HCT116 (cell line): ENCODE data around the gene ADM2.

Experiments
- EZH2 ChIP-seq: fragments of 200-600 bp; sonication (generic); IDR thresholded peaks from 2 replicates; pipeline ENCODE4 v1.6.1; 2017; ENCODE audit warnings: antibody characterized with exemption, mixed run types
- POLR2A ChIP-seq: IDR thresholded peaks from 2 replicates; pipeline ENCODE4 v1.7.0; 2011; ENCODE audit warnings: borderline replicate concordance; ENCODE audit not compliant: insufficient read depth, insufficient read length; ENCODE audit errors: extremely low read depth
- POLR2AphosphoS5 ChIP-seq: IDR thresholded peaks from 2 replicates; pipeline ENCODE4 v1.6.1; 2011; ENCODE audit warnings: mild to moderate bottlenecking, low read depth, low read length, moderate library complexity
- RAD21 ChIP-seq: IDR thresholded peaks from 2 replicates; pipeline ENCODE4 v1.6.1; 2012; ENCODE audit warnings: low read depth, mild to moderate bottlenecking
- SIN3A ChIP-seq: IDR thresholded peaks from 2 replicates; pipeline ENCODE4 v1.6.1; 2012; ENCODE audit warnings: low read depth
- TCF7L2 ChIP-seq: IDR thresholded peaks from 2 replicates; pipeline ENCODE4 v1.7.0; 2011; ENCODE audit warnings: borderline replicate concordance, inconsistent platforms; ENCODE audit not compliant: insufficient read depth, insufficient read length; ENCODE audit errors: extremely low read depth
- ZNF274 ChIP-seq: fragments of 200-500 bp; sonication (Bioruptor generic); IDR thresholded peaks from 2 replicates; pipeline ENCODE4 v1.6.1; 2014; ENCODE audit warnings: mild to moderate bottlenecking, low read depth, low read length, inconsistent platforms
- TF ChIP-seq, protein P1 (sequence below), 3 experiments: fragments of 200-600 bp in 1 of 3; sonication (generic) in 1 of 3; IDR thresholded peaks in 2 of 3; conservative IDR thresholded peaks in 1 of 3; 2 replicates each; pipeline ENCODE4 v1.5.1; 2012 to 2017; ENCODE audit warnings: low read depth in 2 of 3, low read length in 2 of 3, antibody characterized with exemption in 1 of 3, borderline replicate concordance in 1 of 3, control low read depth in 1 of 3, mild to moderate bottlenecking in 1 of 3, mixed read lengths in 1 of 3, mixed run types in 1 of 3, moderate library complexity in 1 of 3; ENCODE audit not compliant: insufficient read depth in 1 of 3
- TF ChIP-seq, protein P2 (sequence below): IDR thresholded peaks from 2 replicates; pipeline ENCODE4 v1.6.1; 2012
- TF ChIP-seq, protein P3 (sequence below): IDR thresholded peaks from 2 replicates; pipeline ENCODE4 v1.6.1; 2012; ENCODE audit warnings: low read depth

DNA sequence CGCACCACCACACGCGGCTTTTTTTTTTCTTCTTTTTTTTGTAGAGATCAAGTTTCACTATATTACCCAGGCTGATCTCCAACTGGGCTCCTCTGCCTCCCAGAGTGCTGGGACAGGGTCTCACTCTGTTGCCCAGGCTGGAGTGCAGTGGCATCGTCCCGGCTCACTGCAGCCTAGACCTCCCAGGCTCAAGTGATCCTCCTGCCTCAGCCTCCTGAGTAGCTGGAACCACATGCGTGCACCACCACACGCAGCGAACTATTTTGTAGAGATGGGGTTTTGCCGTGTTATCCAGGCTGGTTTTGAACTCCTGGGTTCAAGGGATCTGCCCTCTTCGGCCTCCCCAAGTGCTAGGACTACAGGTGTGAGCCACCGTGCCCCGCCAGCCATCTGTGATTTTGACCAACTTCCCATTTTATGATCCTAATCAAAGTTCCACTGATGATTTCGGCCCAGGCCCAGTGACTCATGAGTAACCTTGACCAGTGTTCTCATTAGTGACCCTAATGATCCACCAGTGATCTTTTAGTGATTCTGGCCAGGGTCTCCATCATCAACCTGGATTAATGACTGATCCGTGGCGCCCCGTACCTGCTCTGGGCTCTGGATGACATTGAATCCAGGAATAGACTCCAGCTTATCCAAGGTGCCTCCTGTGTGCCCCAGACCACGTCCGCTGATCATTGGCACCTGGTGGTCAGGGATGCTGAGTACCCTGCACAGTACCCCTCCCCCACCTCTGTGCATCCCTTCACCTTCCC is 46.8 kb downstream of the ADM2 start:
- TF ChIP-seq, protein P1, sequence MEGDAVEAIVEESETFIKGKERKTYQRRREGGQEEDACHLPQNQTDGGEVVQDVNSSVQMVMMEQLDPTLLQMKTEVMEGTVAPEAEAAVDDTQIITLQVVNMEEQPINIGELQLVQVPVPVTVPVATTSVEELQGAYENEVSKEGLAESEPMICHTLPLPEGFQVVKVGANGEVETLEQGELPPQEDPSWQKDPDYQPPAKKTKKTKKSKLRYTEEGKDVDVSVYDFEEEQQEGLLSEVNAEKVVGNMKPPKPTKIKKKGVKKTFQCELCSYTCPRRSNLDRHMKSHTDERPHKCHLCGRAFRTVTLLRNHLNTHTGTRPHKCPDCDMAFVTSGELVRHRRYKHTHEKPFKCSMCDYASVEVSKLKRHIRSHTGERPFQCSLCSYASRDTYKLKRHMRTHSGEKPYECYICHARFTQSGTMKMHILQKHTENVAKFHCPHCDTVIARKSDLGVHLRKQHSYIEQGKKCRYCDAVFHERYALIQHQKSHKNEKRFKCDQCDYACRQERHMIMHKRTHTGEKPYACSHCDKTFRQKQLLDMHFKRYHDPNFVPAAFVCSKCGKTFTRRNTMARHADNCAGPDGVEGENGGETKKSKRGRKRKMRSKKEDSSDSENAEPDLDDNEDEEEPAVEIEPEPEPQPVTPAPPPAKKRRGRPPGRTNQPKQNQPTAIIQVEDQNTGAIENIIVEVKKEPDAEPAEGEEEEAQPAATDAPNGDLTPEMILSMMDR (IDR thresholded peaks at IDR 0.05 in 2 of 3, conservative IDR thresholded peaks at IDR 0.05 in 1 of 3; ENCODE audit: borderline replicate concordance in 1 of 3, insufficient read depth in 1 of 3, low read depth in 2 of 3, low read length in 2 of 3) = no peak
- TF ChIP-seq, protein P2, sequence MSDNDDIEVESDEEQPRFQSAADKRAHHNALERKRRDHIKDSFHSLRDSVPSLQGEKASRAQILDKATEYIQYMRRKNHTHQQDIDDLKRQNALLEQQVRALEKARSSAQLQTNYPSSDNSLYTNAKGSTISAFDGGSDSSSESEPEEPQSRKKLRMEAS = no peak
- TF ChIP-seq POLR2AphosphoS5 (no peak; the same call in 1 of the 2 replicates), ZNF274 (no peak), RAD21 (no peak), POLR2A (no peak), EZH2 (no peak), TCF7L2 (no peak), SIN3A (no peak)
- TF ChIP-seq, protein P3, sequence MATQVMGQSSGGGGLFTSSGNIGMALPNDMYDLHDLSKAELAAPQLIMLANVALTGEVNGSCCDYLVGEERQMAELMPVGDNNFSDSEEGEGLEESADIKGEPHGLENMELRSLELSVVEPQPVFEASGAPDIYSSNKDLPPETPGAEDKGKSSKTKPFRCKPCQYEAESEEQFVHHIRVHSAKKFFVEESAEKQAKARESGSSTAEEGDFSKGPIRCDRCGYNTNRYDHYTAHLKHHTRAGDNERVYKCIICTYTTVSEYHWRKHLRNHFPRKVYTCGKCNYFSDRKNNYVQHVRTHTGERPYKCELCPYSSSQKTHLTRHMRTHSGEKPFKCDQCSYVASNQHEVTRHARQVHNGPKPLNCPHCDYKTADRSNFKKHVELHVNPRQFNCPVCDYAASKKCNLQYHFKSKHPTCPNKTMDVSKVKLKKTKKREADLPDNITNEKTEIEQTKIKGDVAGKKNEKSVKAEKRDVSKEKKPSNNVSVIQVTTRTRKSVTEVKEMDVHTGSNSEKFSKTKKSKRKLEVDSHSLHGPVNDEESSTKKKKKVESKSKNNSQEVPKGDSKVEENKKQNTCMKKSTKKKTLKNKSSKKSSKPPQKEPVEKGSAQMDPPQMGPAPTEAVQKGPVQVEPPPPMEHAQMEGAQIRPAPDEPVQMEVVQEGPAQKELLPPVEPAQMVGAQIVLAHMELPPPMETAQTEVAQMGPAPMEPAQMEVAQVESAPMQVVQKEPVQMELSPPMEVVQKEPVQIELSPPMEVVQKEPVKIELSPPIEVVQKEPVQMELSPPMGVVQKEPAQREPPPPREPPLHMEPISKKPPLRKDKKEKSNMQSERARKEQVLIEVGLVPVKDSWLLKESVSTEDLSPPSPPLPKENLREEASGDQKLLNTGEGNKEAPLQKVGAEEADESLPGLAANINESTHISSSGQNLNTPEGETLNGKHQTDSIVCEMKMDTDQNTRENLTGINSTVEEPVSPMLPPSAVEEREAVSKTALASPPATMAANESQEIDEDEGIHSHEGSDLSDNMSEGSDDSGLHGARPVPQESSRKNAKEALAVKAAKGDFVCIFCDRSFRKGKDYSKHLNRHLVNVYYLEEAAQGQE = no peak
